ENCODE measurements around the gene HILPDA. TPM values are rescaled to one million over a fixed set of nuclear protein-coding genes. Genes with fewer than 3 reads are reported as not detected.

HILPDA gene
- polyA plus RNA-seq, 1 donor from 2014 or later: 16.6 TPM

DNA sequence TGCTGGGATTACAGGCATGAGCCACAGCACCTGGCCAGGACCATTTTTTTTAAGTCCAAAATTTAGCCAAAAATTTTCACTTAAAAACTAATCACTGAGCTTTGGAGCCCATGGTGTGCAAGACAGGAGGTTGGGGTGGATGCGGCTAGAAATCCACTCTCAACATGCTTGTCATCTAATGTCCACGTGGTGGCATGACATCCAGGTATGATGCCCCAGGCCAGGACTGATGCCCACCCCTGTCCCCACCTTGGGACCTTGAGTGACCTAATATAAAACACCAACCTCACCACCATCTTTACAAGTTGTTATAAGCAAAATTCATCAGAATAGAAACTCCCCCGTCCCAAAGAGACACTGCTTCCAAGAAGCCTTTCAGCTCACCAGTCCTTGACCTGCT is 25.5 kb upstream of the HILPDA start:
- no peaks in the 10 kb centered on the region for H3K9me2 ChIP-seq (ENCODE audit: insufficient read depth, low read length)
- no peaks in the 10 kb centered on the region for H4K20me1 ChIP-seq (ENCODE audit: insufficient read depth)
- no peaks in the 10 kb centered on the region for H3K9me3 ChIP-seq (ENCODE audit: low read length)
- no peak overlapping the region for H3K4me3 ChIP-seq (ENCODE audit: low read length)
- H3K9ac ChIP-seq (ENCODE audit: low read length): no peak overlapping the region
- H2AFZ ChIP-seq (ENCODE audit: low read depth, low read length): no peak overlapping the region
- no peaks in the 10 kb centered on the region for H3K27me3 ChIP-seq (ENCODE audit: insufficient read depth, low read depth, low read length)
- no peaks in the 10 kb centered on the region for H3F3A ChIP-seq (ENCODE audit: insufficient read depth, low read length, poor library complexity, severe bottlenecking)
- no peaks in the 10 kb centered on the region for H3K36me3 ChIP-seq (ENCODE audit: insufficient read depth, low read length)
- H3K27ac ChIP-seq (ENCODE audit: low read length): no peak overlapping the region
- no peak for TF ChIP-seq MXI1 (conservative IDR thresholded peaks at IDR 0.05; ENCODE audit: poor library complexity, severe bottlenecking)
- no peak for TF ChIP-seq POLR2AphosphoS5 (IDR thresholded peaks at IDR 0.05)
- TF ChIP-seq EZH2 (IDR thresholded peaks at IDR 0.05; ENCODE audit: borderline replicate concordance, insufficient read depth, low read length, poor library complexity, severe bottlenecking): no peak
- no peak for TF ChIP-seq RAD21 (conservative IDR thresholded peaks at IDR 0.05)
- TF ChIP-seq TAF1 (IDR thresholded peaks at IDR 0.05; ENCODE audit: low read depth): no peak
- TF ChIP-seq, protein P1, sequence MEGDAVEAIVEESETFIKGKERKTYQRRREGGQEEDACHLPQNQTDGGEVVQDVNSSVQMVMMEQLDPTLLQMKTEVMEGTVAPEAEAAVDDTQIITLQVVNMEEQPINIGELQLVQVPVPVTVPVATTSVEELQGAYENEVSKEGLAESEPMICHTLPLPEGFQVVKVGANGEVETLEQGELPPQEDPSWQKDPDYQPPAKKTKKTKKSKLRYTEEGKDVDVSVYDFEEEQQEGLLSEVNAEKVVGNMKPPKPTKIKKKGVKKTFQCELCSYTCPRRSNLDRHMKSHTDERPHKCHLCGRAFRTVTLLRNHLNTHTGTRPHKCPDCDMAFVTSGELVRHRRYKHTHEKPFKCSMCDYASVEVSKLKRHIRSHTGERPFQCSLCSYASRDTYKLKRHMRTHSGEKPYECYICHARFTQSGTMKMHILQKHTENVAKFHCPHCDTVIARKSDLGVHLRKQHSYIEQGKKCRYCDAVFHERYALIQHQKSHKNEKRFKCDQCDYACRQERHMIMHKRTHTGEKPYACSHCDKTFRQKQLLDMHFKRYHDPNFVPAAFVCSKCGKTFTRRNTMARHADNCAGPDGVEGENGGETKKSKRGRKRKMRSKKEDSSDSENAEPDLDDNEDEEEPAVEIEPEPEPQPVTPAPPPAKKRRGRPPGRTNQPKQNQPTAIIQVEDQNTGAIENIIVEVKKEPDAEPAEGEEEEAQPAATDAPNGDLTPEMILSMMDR (IDR thresholded peaks at IDR 0.05; ENCODE audit: poor library complexity, severe bottlenecking): no peak
- TF ChIP-seq SMC3 (conservative IDR thresholded peaks at IDR 0.05; ENCODE audit: poor library complexity): no peak
- TF ChIP-seq, protein P2, sequence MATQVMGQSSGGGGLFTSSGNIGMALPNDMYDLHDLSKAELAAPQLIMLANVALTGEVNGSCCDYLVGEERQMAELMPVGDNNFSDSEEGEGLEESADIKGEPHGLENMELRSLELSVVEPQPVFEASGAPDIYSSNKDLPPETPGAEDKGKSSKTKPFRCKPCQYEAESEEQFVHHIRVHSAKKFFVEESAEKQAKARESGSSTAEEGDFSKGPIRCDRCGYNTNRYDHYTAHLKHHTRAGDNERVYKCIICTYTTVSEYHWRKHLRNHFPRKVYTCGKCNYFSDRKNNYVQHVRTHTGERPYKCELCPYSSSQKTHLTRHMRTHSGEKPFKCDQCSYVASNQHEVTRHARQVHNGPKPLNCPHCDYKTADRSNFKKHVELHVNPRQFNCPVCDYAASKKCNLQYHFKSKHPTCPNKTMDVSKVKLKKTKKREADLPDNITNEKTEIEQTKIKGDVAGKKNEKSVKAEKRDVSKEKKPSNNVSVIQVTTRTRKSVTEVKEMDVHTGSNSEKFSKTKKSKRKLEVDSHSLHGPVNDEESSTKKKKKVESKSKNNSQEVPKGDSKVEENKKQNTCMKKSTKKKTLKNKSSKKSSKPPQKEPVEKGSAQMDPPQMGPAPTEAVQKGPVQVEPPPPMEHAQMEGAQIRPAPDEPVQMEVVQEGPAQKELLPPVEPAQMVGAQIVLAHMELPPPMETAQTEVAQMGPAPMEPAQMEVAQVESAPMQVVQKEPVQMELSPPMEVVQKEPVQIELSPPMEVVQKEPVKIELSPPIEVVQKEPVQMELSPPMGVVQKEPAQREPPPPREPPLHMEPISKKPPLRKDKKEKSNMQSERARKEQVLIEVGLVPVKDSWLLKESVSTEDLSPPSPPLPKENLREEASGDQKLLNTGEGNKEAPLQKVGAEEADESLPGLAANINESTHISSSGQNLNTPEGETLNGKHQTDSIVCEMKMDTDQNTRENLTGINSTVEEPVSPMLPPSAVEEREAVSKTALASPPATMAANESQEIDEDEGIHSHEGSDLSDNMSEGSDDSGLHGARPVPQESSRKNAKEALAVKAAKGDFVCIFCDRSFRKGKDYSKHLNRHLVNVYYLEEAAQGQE (IDR thresholded peaks at IDR 0.05; ENCODE audit: borderline replicate concordance): no peak
- no peak for TF ChIP-seq EP300 (conservative IDR thresholded peaks at IDR 0.05; ENCODE audit: poor library complexity, severe bottlenecking)
- H3K4me2 ChIP-seq (ENCODE audit: low read length): no peak overlapping the region
- H3K79me2 ChIP-seq (replicated peaks; ENCODE audit: insufficient read depth, low read length): no peaks in the 10 kb centered on the region

DNA sequence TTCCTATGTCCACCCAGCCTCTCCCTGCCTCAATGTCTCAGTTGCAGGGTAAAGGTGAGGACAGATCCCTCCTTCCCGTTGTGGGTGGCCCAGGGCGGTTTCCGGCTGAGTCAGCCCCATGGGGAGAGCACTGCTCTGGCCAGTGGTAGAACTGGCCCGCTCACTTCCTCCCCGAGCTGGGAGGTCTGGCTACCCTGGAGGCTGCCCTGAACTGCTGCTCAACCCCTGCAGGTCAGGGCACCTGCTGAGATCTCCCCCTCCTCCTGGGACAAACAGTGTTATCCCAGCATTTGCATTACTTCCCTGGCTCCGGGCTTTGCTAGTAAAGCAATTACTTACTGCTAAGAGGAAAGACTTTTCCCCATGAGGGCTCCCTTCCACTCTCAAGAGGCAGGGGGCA is 24.5 kb upstream of the HILPDA start:
- H3K27me3 ChIP-seq (ENCODE audit: insufficient read depth, low read depth, low read length): no peaks in the 10 kb centered on the region
- H2AFZ ChIP-seq (ENCODE audit: low read depth, low read length): no peak overlapping the region
- no peaks in the 10 kb centered on the region for H4K20me1 ChIP-seq (ENCODE audit: insufficient read depth)
- TF ChIP-seq, protein P2 (IDR thresholded peaks at IDR 0.05; ENCODE audit: borderline replicate concordance): no peak
- no peaks in the 10 kb centered on the region for H3K9me2 ChIP-seq (ENCODE audit: insufficient read depth, low read length)
- no peaks in the 10 kb centered on the region for H3K9me3 ChIP-seq (ENCODE audit: low read length)
- H3K9ac ChIP-seq (ENCODE audit: low read length): no peak overlapping the region
- no peaks in the 10 kb centered on the region for H3K36me3 ChIP-seq (ENCODE audit: insufficient read depth, low read length)
- no peaks in the 10 kb centered on the region for H3F3A ChIP-seq (ENCODE audit: insufficient read depth, low read length, poor library complexity, severe bottlenecking)
- no peak overlapping the region for H3K27ac ChIP-seq (ENCODE audit: low read length)
- H3K79me2 ChIP-seq (replicated peaks; ENCODE audit: insufficient read depth, low read length): no peaks in the 10 kb centered on the region
- no peak overlapping the region for H3K4me2 ChIP-seq (ENCODE audit: low read length)
- H3K4me3 ChIP-seq (ENCODE audit: low read length): no peak overlapping the region
